Measurements from ENCODE around the gene EFHC1. TPM values are rescaled to one million over a fixed set of nuclear protein-coding genes. Genes with fewer than 3 reads are reported as not detected.

The EFHC1 gene
- total RNA-seq, 1 donor from 2014 or later = 33.8 TPM

- Mint-ChIP-seq H3K36me3 (ENCODE audit: unreplicated experiment) (peaks cover 12% of the 10 kb centered on the region), H3K27me3 (ENCODE audit: unreplicated experiment) (no peaks in the 10 kb centered on the region), H3K4me1 (ENCODE audit: unreplicated experiment) (peaks cover 12% of the 10 kb centered on the region), H3K27ac (ENCODE audit: unreplicated experiment) (no peak overlapping the region), H3K9me3 (ENCODE audit: unreplicated experiment) (no peaks in the 10 kb centered on the region), H3K4me3 (ENCODE audit: unreplicated experiment) (no peak overlapping the region)
- no peak for TF ChIP-seq CTCF (IDR thresholded peaks at IDR 0.05)
- no peak for DNase-seq (ENCODE audit: extremely low spot score, unreplicated experiment)
Observed at GRCh38 chr6:52375780-52376556, 44.2 kb upstream of the EFHC1 start.

- Mint-ChIP-seq H3K9me3 (ENCODE audit: unreplicated experiment) (no peaks in the 10 kb centered on the region), H3K27ac (ENCODE audit: unreplicated experiment) (no peak overlapping the region), H3K4me3 (ENCODE audit: unreplicated experiment) (no peak overlapping the region), H3K36me3 (ENCODE audit: unreplicated experiment) (peaks cover 15% of the 10 kb centered on the region), H3K4me1 (ENCODE audit: unreplicated experiment) (peaks cover 9% of the 10 kb centered on the region), H3K27me3 (ENCODE audit: unreplicated experiment) (no peaks in the 10 kb centered on the region)
- no peak for DNase-seq (ENCODE audit: extremely low spot score, unreplicated experiment)
- no peak for TF ChIP-seq CTCF (IDR thresholded peaks at IDR 0.05)
Observed at GRCh38 chr6:52376763-52377162, 43.4 kb upstream of the EFHC1 start.

GRCh38 chr6:52377538-52378221 lies 42.5 kb upstream of the EFHC1 start:
- no peak for DNase-seq (ENCODE audit: extremely low spot score, unreplicated experiment)
- Mint-ChIP-seq H3K4me3 (ENCODE audit: unreplicated experiment) (no peak overlapping the region), H3K36me3 (ENCODE audit: unreplicated experiment) (peaks cover 18% of the 10 kb centered on the region), H3K27me3 (ENCODE audit: unreplicated experiment) (no peaks in the 10 kb centered on the region), H3K27ac (ENCODE audit: unreplicated experiment) (no peak overlapping the region), H3K4me1 (ENCODE audit: unreplicated experiment) (peaks cover 2% of the 10 kb centered on the region), H3K9me3 (ENCODE audit: unreplicated experiment) (no peaks in the 10 kb centered on the region)
- no peak for TF ChIP-seq CTCF (IDR thresholded peaks at IDR 0.05)

GRCh38 chr6:52381249-52381648 lies 38.9 kb upstream of the EFHC1 start:
- H3K4me1 Mint-ChIP-seq (ENCODE audit: unreplicated experiment) = no peaks in the 10 kb centered on the region
- no peak for DNase-seq (ENCODE audit: extremely low spot score, unreplicated experiment)
- TF ChIP-seq CTCF (IDR thresholded peaks at IDR 0.05) = no peak
- H3K27me3 Mint-ChIP-seq (ENCODE audit: unreplicated experiment) = no peaks in the 10 kb centered on the region
- H3K9me3 Mint-ChIP-seq (ENCODE audit: unreplicated experiment) = no peaks in the 10 kb centered on the region
- no peak overlapping the region for H3K27ac Mint-ChIP-seq (ENCODE audit: unreplicated experiment)
- no peak overlapping the region for H3K4me3 Mint-ChIP-seq (ENCODE audit: unreplicated experiment)
- peaks cover 11% of the 10 kb centered on the region for H3K36me3 Mint-ChIP-seq (ENCODE audit: unreplicated experiment)

GRCh38 chr6:52384145-52384766 lies 35.9 kb upstream of the EFHC1 start:
- Mint-ChIP-seq H3K9me3 (ENCODE audit: unreplicated experiment) (peaks cover 3% of the 10 kb centered on the region), H3K27me3 (ENCODE audit: unreplicated experiment) (no peaks in the 10 kb centered on the region), H3K36me3 (ENCODE audit: unreplicated experiment) (peaks cover 13% of the 10 kb centered on the region), H3K4me3 (ENCODE audit: unreplicated experiment) (no peak overlapping the region), H3K27ac (ENCODE audit: unreplicated experiment) (no peak overlapping the region), H3K4me1 (ENCODE audit: unreplicated experiment) (no peaks in the 10 kb centered on the region)
- DNase-seq (ENCODE audit: extremely low spot score, unreplicated experiment) = no peak
- no peak for TF ChIP-seq CTCF (IDR thresholded peaks at IDR 0.05)

Measured in osteocyte (in vitro differentiated cells).